ENCODE data around the gene TCF4.

TCF4 gene

GRCh38 chr18:55287149-55287806, 300.7 kb downstream of the TCF4 start:
- TF ChIP-seq CTCF (IDR thresholded peaks at IDR 0.05), result no peak
- Histone ChIP-seq H3K4me3 (no peak overlapping the region), H3K27ac (no peak overlapping the region)
- no peak for DNase-seq (ENCODE audit: low spot score)

GRCh38 chr18:55286257-55286825, 301.7 kb downstream of the TCF4 start:
- DNase-seq (ENCODE audit: low spot score), result no peak
- no peak overlapping the region for H3K4me3 ChIP-seq
- H3K27ac ChIP-seq, result no peak overlapping the region
- no peak for TF ChIP-seq CTCF (IDR thresholded peaks at IDR 0.05)

- no peak for DNase-seq (ENCODE audit: low spot score)
Measured at GRCh38 chr18:55284614-55285013, 303.4 kb downstream of the TCF4 start.

GRCh38 chr18:55283309-55283708, 304.7 kb downstream of the TCF4 start:
- no peak overlapping the region for H3K4me3 ChIP-seq
- no peak overlapping the region for H3K27ac ChIP-seq
- no peak for TF ChIP-seq CTCF (IDR thresholded peaks at IDR 0.05)
- no peak for DNase-seq (ENCODE audit: low spot score)

More at GRCh38 chr18:55284614-55285013, 303.4 kb downstream of the TCF4 start:
- no peak for TF ChIP-seq CTCF (IDR thresholded peaks at IDR 0.05)
- H3K27ac ChIP-seq, result no peak overlapping the region
- H3K4me3 ChIP-seq, result no peak overlapping the region

- TF ChIP-seq CTCF (IDR thresholded peaks at IDR 0.05), result no peak
Measured at GRCh38 chr18:55280503-55280902, 307.5 kb downstream of the TCF4 start.

GRCh38 chr18:55275039-55275901, 312.7 kb downstream of the TCF4 start:
- no peak for TF ChIP-seq CTCF (IDR thresholded peaks at IDR 0.05)
- no peak for DNase-seq (ENCODE audit: low spot score)
- Histone ChIP-seq H3K4me3 (no peak overlapping the region), H3K27ac (no peak overlapping the region)

More at GRCh38 chr18:55280503-55280902, 307.5 kb downstream of the TCF4 start:
- H3K27ac ChIP-seq, result no peak overlapping the region
- H3K4me3 ChIP-seq, result no peak overlapping the region
- DNase-seq (ENCODE audit: low spot score), result no peak

All from coronary artery (tissue), 2 donors.